ENCODE data around the gene ANKRD55.
"Not testable (repeated sequence)": the region's sequence is repeated elsewhere in the genome, so short reads cannot be mapped to it uniquely, and the experiment has no call there.

Gene ANKRD55

DNA sequence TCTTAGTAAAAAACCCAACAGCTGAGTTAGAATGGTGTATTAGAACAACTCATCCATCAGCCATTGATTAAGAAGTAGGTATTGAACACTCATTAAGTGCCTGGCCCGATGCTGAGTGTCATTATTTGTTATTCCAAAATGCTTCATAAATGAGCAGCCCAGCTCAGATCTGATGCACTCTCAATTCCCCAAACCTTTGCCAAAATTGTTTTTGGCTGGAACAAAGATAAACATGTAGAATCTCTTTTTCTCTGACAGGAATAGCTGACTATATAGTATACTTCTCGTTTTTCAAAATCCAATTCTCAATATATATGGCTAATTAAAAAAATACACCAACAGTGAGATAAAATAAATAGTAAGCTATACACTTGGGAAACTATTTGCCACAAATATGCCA lies 20.0 kb upstream of the ANKRD55 start:
- DNase-seq (ENCODE audit: low read depth in 2 of 2): no peak

DNA sequence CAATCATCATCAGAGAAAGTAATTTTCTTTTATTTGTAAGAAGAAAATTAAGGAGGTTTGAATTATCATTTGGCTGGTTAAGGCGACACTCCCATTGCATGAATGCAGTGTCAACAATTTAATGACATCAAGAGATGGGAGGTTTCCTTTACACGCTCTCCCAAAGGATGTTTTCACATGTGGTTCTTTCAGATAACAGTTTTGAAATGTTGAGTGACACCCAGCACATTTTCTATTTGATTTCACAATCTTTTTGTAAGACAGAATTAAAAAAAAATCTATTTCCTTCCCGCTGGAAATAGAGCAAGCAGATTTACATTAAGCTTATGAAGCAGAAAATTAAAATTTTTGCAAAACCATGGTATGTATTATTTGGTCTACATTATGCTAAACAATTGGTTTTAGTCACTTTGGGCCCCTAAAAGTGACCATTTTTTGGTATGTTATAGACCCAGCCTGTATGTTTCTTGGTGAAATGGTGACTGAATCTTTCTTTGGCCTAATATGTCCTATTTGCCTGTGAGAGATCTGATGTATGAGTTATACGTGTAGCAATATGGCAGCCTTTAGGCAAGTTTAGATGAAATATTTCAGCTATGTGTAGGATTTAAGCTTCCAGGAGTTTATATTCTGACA lies 18.9 kb upstream of the ANKRD55 start:
- no peak for DNase-seq (ENCODE audit: low read depth in 2 of 2)

DNA sequence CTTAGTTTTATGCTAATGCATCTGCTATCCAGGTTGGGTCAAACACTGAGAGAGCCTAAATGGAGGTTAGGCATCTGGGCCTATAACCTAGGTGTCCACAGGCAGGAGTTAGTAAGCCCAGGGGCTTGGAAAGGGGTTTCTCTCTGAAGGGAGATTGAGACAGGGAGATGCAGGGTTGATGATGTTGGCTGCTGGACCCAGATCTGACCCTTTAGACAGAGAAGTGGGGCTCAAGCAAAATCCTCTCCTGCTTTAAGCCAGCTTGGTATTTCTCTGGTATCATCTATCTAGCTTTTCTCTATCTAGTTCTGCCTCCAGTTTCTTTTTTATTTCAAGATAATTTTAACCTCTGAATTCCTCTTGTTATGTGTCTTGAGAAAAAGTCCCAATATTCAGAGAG lies 18.3 kb upstream of the ANKRD55 start:
- DNase-seq (ENCODE audit: low read depth in 2 of 2): no peak

DNA sequence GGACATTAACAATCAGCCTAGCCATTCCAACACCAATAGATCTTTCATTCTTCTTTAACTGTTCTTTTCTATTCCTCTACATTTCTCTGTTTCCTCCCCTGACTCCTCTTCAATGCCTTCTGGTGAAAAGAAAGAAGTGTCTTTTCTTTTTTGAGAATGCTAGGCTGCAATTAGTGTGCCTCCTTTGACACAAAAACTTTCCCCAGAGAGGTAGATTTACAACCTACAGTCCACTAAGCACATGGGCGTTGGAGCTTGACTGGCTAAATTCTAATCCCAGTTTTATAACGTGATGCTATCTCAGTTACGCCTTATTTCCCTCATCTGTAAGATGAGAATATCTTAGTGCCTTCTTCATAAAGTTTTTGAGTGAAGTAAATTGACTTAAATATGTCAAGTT lies 16.9 kb upstream of the ANKRD55 start:
- DNase-seq (ENCODE audit: low read depth in 2 of 2): no peak

DNA sequence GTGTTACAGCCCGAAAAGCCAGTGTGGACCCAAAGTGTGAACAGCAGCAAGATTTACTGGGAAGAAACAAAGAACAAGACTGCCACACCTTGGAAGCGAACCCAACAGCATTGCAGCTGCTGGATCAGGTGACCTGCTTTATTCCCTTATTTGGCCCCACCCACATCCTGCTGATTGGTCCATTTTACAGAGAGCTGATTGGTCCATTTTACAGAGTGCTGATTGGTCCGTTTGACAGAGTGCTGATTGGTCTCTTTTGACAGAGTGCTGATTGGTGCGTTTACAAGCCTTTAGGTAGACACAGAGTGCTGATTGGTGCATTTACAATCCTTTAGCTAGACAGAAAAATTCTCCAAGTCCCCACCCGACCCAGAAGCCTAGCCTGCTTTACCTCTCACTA lies 16.0 kb upstream of the ANKRD55 start:
- not testable (repeated sequence) for DNase-seq (ENCODE audit: low read depth in 2 of 2)

DNA sequence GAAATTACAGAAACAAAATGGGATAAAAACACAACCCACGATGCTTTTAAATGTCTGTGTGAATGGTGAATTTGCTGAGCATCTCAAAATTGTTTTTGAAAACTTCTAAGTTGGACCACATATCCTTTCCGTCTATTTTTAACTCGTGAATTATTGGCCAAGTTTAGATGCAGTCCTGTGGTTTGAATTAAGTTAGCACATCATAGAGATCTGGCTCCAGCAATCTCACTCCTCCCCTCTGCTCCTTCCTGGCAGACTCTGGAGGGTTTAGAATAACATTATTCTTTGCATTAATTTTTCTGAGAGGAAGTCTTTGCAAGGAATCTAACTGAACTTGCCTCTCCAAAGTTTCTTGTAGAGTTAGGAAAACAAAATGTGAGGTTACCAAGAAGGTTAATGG lies 14.5 kb upstream of the ANKRD55 start:
- DNase-seq (ENCODE audit: low read depth in 2 of 2): no peak

DNA sequence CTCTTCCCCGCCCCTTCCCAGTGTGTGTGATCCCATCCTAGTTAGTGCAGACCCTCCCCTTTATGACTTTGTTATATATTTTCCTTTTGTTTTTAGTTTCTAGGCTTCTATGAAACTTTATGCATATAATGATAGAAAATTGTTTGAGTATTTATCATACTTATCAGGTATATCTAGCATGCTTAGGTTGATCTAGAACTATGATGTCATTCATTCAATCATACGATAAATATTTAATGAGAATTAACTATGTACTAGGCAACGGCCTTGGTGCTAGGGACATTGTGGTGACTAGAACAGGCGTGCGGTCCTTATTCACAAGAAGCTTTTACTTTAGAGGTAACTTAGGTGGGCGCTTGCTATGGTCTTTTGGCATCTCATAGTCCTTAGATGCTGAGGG lies 13.6 kb upstream of the ANKRD55 start:
- DNase-seq (ENCODE audit: low read depth in 2 of 2): no peak

DNA sequence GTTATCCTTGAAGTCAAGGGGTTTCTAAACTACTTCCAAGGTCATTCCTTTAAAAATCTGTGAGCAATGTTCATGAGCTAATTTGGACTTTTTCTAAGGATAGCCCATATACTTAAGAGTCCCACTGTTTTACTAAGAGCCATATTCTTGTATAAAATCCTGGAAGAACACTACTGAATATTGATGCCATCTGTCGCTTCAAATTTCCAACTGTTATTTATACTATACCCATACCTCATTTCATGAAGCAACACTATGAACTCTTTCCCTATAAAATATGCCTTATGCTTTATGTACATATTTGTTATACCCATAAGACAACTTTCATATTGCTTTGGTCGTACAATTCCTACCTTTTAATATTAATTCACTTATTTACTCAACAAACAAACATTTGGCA lies 12.4 kb upstream of the ANKRD55 start:
- no peak for DNase-seq (ENCODE audit: low read depth in 2 of 2)

DNA sequence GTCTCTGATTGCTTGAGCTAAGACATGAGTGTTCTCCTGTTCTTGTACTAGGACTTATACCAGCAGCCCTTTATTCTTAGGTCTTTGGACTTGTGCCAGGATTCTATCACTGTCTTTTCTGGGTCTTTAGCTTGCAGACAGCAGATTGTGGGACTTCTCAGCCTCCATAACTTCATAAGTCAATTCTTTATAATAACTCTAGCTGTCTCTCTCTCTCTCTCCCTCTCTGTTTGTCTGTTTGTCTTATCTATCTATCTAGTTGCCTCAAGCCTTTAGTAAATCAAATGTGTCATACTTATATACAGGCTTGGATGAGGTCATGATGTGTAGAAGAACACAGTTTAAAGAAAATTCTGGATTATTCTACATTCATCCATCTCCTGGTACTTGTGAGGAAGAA lies 11.5 kb upstream of the ANKRD55 start:
- DNase-seq (ENCODE audit: low read depth in 2 of 2): no peak

DNA sequence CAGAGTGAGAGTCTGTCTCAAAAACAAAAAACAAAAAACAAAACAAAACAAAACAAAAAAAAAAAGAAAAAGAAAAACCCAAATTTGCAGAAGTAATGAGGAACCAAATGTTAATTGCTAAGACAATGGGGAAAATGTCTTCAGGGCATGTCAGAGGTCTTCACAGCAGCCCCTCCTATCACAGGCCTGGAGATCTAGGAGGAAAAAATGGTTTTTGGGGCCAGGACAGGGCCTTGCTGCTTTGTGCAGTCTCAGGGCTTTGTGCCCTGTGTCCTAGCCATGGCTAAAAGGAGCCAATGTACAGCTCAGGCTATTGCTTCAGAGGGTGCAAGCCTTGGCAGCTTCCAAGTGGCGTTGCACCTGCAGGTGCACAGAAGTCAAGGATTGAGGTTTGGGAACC lies 9.1 kb upstream of the ANKRD55 start:
- not testable (repeated sequence) for DNase-seq (ENCODE audit: low read depth in 2 of 2)

DNA sequence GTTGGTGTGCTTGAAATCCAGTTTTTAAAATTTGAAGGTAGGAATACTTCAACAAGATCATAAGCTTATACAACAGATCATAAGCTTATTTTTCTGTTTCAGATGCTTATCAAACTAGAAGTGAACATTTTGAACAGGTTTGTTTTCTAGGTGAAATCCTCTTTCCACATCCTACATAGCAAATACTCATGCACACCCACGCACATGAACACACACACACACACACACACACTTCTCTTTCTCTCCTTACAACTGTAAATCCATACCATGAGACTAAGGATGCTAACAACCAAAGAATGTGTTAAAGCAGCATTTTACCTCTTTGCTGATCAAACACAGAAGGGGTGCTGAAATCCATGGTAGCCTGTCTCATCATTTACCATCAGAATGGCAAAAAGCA lies 592 bp downstream of the ANKRD55 start:
- DNase-seq (ENCODE audit: low read depth in 2 of 2): no peak

DNA sequence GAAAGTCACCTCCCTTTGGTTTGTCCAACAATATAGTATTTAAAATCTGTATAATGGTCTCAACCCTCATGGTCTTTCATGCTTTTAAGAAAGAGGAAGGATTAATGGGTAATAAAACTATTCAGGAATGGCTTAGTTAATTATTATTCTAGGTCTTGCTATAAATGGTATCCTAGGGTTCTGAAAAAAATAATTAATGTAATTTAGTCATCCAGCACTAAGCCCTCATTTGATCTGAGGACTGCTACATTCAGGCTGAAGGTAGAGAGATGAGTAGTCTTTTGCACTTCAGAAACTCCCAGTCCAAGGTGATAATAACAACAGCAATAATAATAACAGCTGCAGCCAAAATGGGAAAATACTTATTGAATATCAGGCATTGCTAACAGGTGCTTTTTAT lies 2.6 kb downstream of the ANKRD55 start:
- no peak for DNase-seq (ENCODE audit: low read depth in 2 of 2)

DNA sequence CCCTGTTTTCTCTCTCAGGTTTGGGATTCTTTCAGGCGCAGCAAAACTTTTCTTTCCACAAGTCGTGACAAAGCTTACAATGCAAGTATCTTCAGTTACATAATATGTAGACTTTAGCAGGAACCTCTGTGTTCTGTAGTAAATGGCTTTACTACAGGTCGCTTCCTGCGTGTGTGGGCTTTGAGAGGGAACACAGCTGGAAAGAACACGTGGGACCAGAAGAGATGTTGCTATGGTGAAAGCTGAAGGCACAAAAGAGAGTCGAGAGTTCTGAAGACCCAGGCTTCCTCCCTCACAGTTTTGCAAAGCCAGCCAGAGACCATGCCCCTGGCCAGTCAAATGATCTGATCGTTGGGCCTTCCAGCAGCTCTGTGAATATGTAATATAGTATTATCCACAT lies 4.0 kb downstream of the ANKRD55 start:
- DNase-seq (ENCODE audit: low read depth in 2 of 2): no peak

DNA sequence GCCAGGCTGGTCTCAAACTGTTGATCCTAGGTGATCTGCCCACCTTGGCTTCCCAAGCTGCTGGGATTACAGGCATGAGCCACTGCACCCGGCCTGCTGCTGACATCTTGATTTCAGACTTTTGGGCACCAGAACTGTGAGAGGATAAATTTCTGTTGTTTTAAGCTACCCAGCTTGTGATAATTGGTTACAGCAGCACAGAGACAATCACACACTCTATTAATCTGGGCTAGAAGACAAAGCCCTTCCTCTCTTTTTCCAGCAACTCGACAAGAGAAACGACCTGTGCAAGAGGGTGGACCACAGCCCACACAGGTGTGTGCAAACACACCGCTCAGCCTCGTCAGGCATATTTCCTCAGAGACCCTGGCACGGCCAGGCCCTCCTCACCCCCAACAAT lies 4.5 kb downstream of the ANKRD55 start:
- no peak for DNase-seq (ENCODE audit: low read depth in 2 of 2)

DNA sequence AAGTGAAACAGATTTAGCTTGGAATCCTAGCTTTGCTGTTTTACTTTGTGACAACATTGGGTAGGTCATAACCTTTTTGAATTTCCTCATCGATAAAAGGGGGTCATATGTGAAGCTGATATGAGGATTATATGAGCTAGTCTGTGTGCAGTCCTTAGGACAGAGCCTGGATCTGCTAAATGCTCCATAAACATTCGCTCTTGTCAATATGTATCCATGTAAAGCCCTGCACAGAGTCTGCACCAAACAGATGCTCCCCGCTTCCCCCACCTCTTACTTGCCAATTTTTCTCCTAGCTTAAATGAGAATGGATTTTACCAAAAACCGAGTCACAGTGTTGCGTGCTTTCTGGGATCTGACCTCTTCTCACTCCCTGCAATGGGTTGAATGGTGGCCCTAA lies 5.4 kb downstream of the ANKRD55 start:
- no peak for DNase-seq (ENCODE audit: low read depth in 2 of 2)

DNA sequence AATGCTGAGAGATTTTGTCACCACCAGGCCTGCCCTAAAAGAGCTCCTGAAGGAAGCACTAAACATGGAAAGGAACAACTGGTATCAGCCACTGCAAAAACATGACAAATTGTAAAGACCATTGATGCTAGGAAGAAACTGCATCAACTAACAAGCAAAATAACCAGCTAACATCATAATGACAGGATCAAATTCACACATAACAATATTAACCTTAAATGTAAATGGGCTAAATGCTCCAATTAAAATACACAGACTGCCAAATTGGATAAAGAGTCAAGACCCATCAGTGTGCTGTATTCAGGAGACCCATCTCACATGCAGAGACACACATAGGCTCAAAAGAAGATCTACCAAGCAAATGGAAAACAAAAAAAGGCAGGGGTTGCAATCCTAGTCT lies 9.8 kb downstream of the ANKRD55 start:
- not testable (repeated sequence) for DNase-seq (ENCODE audit: low read depth in 2 of 2)

DNA sequence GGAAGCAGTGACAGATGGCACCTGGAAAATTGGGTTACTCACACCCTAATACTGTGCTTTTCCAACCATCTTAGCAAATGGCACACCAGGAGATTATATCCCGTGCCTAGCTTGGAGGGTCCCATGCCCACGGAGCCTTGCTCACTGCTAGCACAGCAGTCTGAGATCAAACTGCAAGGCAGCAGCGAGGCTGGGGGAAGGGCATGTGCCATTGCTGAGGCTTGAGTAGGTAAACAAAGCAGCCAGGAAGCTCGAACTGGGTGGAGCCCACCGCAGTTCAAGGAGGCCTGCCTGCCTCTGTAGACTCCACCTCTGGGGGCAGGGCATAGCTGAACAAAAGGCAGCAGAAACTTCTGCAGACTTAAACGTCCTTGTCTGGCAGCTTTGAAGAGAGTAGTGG lies 11.5 kb downstream of the ANKRD55 start:
- not testable (repeated sequence) for DNase-seq (ENCODE audit: low read depth in 2 of 2)

DNA sequence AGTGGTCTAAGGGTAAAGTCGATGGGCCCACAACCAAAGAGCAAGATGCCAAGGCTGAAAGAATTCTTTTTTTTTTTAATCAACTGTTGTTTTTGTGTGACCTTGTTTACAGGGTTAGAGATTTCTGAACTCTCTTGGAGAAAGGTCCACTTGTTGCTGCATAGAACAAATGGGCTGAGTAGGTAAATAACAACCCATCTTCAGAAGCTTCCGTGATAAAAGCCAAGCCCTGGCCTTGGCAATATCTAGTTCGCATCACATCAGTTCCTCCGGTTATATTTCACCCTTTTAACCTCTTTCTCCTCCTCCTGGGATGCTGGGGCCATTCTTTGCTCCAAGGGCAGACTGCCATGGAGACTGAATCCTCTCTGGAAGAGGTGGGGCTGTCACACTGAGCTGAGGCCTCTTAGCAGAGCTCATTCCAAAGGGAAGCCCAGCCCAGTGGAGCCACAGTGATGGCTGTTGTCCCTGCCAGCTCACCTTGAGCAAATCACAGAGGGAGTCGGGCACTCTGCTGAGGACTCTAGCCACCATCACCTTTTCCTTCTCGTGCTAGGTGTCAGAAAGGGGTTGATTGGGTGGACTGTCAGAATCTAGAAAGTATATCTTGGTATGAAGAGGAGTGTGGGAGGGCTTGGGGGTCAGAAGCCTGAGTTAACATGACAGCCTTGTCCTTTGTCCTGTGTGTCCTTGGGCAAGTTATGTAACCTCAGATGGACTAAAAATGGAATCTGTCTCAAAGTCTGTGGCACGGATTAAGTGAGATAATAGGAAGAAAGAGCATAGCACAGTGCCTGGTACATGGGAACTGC lies 17.9 kb downstream of the ANKRD55 start:
- DNase-seq (ENCODE audit: low read depth in 2 of 2): no peak

DNA sequence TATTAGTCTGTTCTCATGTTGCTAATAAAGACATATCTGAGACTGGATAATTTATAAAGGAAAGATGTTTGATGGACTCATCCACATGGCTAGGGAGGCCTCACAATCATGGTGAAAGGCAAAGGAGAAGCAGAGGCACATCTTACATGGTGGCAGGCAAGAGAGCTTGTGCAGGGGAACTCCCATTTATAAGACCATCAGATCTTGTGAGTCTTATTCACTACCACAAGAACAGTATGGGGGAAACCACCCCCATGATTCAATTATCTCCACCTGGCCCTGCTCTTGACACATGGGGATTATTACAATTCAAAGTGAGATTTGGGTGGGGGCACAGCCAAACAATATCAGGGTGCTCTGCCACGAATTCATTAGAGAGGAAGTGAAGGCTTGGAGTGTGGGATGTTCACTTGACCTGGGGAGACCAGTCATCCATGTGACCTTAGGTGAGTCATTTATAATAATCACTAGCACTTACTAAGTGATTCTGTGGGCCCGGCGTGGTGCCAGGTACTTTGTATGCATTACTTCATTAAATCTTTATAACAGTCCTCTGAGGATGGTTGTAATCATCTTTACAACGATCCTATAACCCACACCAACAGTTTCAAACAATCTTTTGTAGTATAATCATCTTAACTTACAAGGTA lies 19.1 kb downstream of the ANKRD55 start:
- DNase-seq (ENCODE audit: low read depth in 2 of 2): not testable (repeated sequence)

DNA sequence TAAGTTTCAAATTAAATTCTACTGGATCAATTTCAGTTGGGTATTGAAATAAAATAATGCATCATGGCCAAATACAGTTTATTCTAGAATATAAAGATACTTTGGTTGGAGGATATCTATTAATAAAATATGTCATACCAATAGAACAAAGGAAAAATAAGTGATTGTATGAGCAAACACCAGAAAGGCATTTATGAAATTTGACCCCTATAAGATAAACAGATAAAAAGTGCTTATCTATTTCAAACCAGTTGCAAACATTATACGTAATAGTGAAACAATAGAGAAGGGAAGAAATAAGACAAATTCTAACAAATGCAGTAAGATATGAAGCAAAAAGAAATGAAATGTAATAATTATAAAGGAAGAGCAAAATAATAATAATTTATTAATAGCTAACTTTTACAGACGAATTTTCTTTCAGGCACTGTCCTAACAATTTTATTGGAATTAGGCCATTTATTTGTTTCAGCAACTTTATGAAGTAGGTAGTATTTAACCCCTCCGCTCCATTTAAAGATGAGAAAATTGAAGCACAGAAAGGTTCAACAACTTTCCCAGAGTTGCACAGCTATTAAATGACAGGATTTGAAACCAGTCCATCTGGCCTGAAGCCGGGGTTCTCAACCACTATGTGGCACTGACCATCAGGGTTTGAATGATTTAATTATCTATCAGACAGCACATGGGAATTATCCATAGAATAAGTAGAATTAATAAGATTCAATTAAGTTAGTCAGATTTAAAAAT lies 20.8 kb downstream of the ANKRD55 start:
- no peak for DNase-seq (ENCODE audit: low read depth in 2 of 2)

DNA sequence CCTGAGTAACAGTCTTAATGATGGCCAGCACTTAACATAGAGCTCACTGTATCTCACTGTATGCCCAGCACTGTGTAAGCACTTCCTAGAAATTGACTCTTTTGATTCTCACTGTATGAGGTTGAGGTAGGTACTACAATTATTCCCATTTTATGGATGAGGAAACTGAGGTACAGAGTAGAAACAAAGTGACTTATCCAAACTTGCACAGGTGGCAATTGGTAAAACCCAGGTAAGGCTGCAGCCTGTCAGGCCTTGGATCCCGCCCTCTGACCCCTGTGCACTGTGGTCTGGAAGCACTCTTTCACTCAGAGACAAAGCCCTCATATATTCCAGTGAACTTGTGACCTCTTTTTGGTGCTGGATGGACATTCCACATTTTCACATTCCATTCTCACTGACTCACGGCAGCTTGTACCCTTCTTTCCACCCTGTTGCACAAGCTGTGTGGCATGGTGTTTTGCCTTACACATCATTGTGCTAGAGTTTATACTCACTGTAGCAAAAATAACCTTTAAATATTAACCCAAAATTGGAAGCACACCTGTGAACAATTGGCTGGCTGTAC lies 21.7 kb downstream of the ANKRD55 start:
- no peak for DNase-seq (ENCODE audit: low read depth in 2 of 2)

DNA sequence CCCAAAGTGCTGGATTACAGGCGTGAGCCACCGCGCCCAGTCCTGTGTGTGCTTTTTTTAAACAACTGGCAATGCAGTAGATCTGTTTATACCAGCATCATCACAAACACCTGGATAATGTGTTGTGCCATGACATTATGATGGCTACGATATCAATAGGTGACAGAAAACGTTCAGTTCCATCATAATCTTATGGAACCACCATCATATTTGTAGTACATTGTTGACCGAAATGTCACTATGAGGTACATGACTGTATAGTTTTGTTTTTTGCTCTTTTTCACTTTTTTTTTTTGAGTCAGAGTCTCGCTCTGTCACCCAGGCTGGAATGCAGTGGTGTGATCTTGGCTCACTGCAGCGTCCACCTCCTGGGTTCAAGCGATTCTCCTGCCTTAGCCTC lies 24.4 kb downstream of the ANKRD55 start:
- DNase-seq (ENCODE audit: low read depth in 2 of 2): no peak
